Esophagus muscularis mucosa (tissue), 4 donors: ENCODE data around the gene TMTC2. TPM values are rescaled to one million over a fixed set of nuclear protein-coding genes. Genes with fewer than 3 reads are reported as not detected.

ENCODE experiments used
- DNase-seq: peaks from one replicate; pipeline ENCODE4 v3.0.0-alpha.2; 2017; ENCODE audit errors: extremely low spot score
- H3K27ac ChIP-seq, 4 donors: fragments of 200-600 bp; sonication (generic); replicated peaks in 1 of 4; 1 replicate in 3 of 4; 2 replicates in 1 of 4; pipeline ENCODE4 v1.5.1; 2016 to 2019; ENCODE audit warnings: mild to moderate bottlenecking in 1 of 4
- H3K27me3 ChIP-seq, 4 donors: fragments of 200-600 bp; sonication (generic); one replicate each; pipeline versions ENCODE4 v1.5.1 to v1.6.0; 2016 to 2019
- H3K36me3 ChIP-seq, 4 donors: fragments of 200-600 bp; sonication (generic); one replicate each; pipeline ENCODE4 v1.5.1; 2016 to 2019
- H3K4me1 ChIP-seq, 4 donors: fragments of 200-600 bp; sonication (generic); one replicate each; pipeline ENCODE4 v1.5.1; 2016 to 2019
- H3K4me3 ChIP-seq, 4 donors: fragments of 200-600 bp; sonication (generic); 1 replicate in 2 of 4; 2 replicates in 2 of 4; pipeline ENCODE4 v1.5.1; 2016 to 2019; ENCODE audit warnings: mild to moderate bottlenecking in 4 of 4, moderate library complexity in 1 of 4
- H3K9me3 ChIP-seq, 4 donors: fragments of 200-600 bp; sonication (generic); 1 replicate in 3 of 4; 2 replicates in 1 of 4; pipeline ENCODE4 v1.5.1; 2016 to 2019
- CTCF ChIP-seq, 3 experiments: fragments of 200-600 bp in 2 of 3; fragments of 450-650 bp in 1 of 3; sonication (generic) in 2 of 3; IDR thresholded peaks; one replicate each; pipeline ENCODE4 v1.5.1; 2017 to 2019; ENCODE audit warnings: antibody characterized with exemption in 3 of 3, mild to moderate bottlenecking in 2 of 3, moderate library complexity in 1 of 3
- EP300 ChIP-seq: sonication (generic); formaldehyde crosslinking; IDR thresholded peaks from one replicate; pipeline ENCODE4 v1.6.1; 2017; ENCODE audit warnings: antibody characterized with exemption
- POLR2A ChIP-seq: fragments of 450-650 bp; IDR thresholded peaks from one replicate; pipeline ENCODE4 v1.6.1; 2017; ENCODE audit warnings: antibody characterized with exemption, moderate library complexity, mild to moderate bottlenecking, low read depth
- POLR2AphosphoS5 ChIP-seq, 2 donors: sonication (generic); formaldehyde crosslinking; IDR thresholded peaks; one replicate each; pipeline ENCODE4 v1.6.1; 2017; ENCODE audit warnings: antibody characterized with exemption in 2 of 2
- WGBS: methylation state at CpG from one replicate; pipeline ENCODE4 v1.1.5; 2018; 5-methylcytosine and 5-hydroxymethylcytosine counted together
- intact Hi-C: fragments of 100-400 bp; cut with DNase I; formaldehyde crosslinking; loops from one replicate; pipeline ENCODE4 v1.15.1; 2023
- total RNA-seq, 4 donors: library from RNA; depleted of rRNA; stranded (reverse); fragments of >200 nt; gene quantifications; one replicate each; pipeline versions ENCODE4 v1.1.0 to v1.2.1, GENCODE V29; 2016

The TMTC2 gene
- total RNA-seq, 4 donors from 2014 or later: 4.7 to 8.7 (median 7.3) TPM

GRCh38 chr12:82858534-82858917 lies 171.8 kb downstream of the TMTC2 start:
- TF ChIP-seq POLR2AphosphoS5 (IDR thresholded peaks at IDR 0.05) (no peak), EP300 (no peak), POLR2A (no peak), CTCF (IDR thresholded peaks at IDR 0.05) (no peak)
- no peaks in the 10 kb centered on the region for H3K9me3 ChIP-seq
- intact Hi-C loops: no loop called here
- 93% methylated on average over 3 of the region's 3 CpGs for WGBS
- DNase-seq: no peak
- H3K36me3 ChIP-seq: no peaks in the 10 kb centered on the region
- no peaks in the 10 kb centered on the region for H3K27me3 ChIP-seq
- no peak overlapping the region for H3K4me3 ChIP-seq
- H3K27ac ChIP-seq: no peak overlapping the region
- peaks cover 0 to 3% (median 0%) of the 10 kb centered on the region in 4 donors for H3K4me1 ChIP-seq

GRCh38 chr12:82862069-82862841 lies 175.5 kb downstream of the TMTC2 start:
- no peak overlapping the region for H3K27ac ChIP-seq
- peaks cover 0 to 3% (median 0%) of the 10 kb centered on the region in 4 donors for H3K4me1 ChIP-seq
- WGBS: 50% methylated on average over 1 of the region's 1 CpG
- DNase-seq: no peak
- H3K9me3 ChIP-seq: no peaks in the 10 kb centered on the region
- TF ChIP-seq POLR2AphosphoS5 (IDR thresholded peaks at IDR 0.05): no peak
- TF ChIP-seq POLR2A: no peak
- no peak for TF ChIP-seq CTCF (IDR thresholded peaks at IDR 0.05)
- TF ChIP-seq EP300: no peak
- intact Hi-C loops: no loop called here
- H3K4me3 ChIP-seq: no peak overlapping the region
- H3K27me3 ChIP-seq: no peaks in the 10 kb centered on the region
- no peaks in the 10 kb centered on the region for H3K36me3 ChIP-seq

GRCh38 chr12:82862876-82863649 lies 176.4 kb downstream of the TMTC2 start:
- TF ChIP-seq EP300 (no peak), CTCF (IDR thresholded peaks at IDR 0.05) (no peak), POLR2AphosphoS5 (IDR thresholded peaks at IDR 0.05) (no peak), POLR2A (no peak)
- Histone ChIP-seq H3K9me3 (no peaks in the 10 kb centered on the region), H3K4me3 (no peak overlapping the region), H3K27me3 (no peaks in the 10 kb centered on the region), H3K4me1 (peaks cover 0 to under 1% (median 0%) of the 10 kb centered on the region in 4 donors), H3K27ac (no peak overlapping the region), H3K36me3 (no peaks in the 10 kb centered on the region)
- DNase-seq: no peak
- WGBS: 90% methylated on average over 6 of the region's 6 CpGs
- intact Hi-C loops: no loop called here

GRCh38 chr12:82866227-82866775 lies 179.6 kb downstream of the TMTC2 start:
- 93% methylated on average over 4 of the region's 4 CpGs for WGBS
- H3K27me3 ChIP-seq: no peaks in the 10 kb centered on the region
- TF ChIP-seq POLR2AphosphoS5 (IDR thresholded peaks at IDR 0.05) (no peak), POLR2A (no peak), CTCF (IDR thresholded peaks at IDR 0.05) (no peak), EP300 (no peak)
- H3K27ac ChIP-seq: no peak overlapping the region
- no peaks in the 10 kb centered on the region for H3K9me3 ChIP-seq
- peaks cover 0 to 3% (median 0%) of the 10 kb centered on the region in 4 donors for H3K4me1 ChIP-seq
- DNase-seq: no peak
- H3K4me3 ChIP-seq: no peak overlapping the region
- intact Hi-C loops: no loop called here
- no peaks in the 10 kb centered on the region for H3K36me3 ChIP-seq
